Adrenal gland (tissue), 12 donors: ENCODE results near the gene GPR62. TPM values are rescaled to one million over a fixed set of nuclear protein-coding genes. Genes with fewer than 3 reads are reported as not detected.

Experiments
- DNase-seq, 7 donors: peaks; one replicate each; pipeline ENCODE4 v3.0.0-alpha.2; 2019 to 2020
- H3K27ac ChIP-seq, 5 donors: fragments of 200-600 bp; sonication (generic) in 4 of 5; 1 replicate in 3 of 5; 2 replicates in 2 of 5; pipeline versions ENCODE4 v1.5.1 to v1.8.0; 2016 to 2020; ENCODE audit warnings: mild to moderate bottlenecking in 1 of 5
- H3K27me3 ChIP-seq: fragments of 200-600 bp; 2 replicates; pipeline ENCODE4 v1.8.0; 2021
- H3K36me3 ChIP-seq, 2 donors: fragments of 200-600 bp; replicated peaks in 1 of 2; 1 replicate in 1 of 2; 2 replicates in 1 of 2; pipeline versions ENCODE4 v1.5.1 to v1.8.0; 2018 to 2022
- H3K4me1 ChIP-seq, 2 donors: fragments of 200-600 bp; replicated peaks in 1 of 2; 1 replicate in 1 of 2; 2 replicates in 1 of 2; pipeline versions ENCODE4 v1.5.1 to v1.8.0; 2018 to 2021
- H3K4me3 ChIP-seq, 4 donors: fragments of 200-600 bp; sonication (generic) in 3 of 4; one replicate each; pipeline ENCODE4 v1.5.1; 2016 to 2018
- H3K9me3 ChIP-seq, 3 donors: fragments of 200-600 bp; sonication (generic) in 1 of 3; replicated peaks in 1 of 3; 1 replicate in 2 of 3; 2 replicates in 1 of 3; pipeline versions ENCODE4 v1.5.1 to v1.8.0; 2016 to 2021
- CTCF ChIP-seq, 6 experiments: fragments of 450-650 bp in 4 of 6; fragments of 200-600 bp in 2 of 6; sonication (generic) in 1 of 6; IDR thresholded peaks; 1 replicate in 5 of 6; 2 replicates in 1 of 6; pipeline versions ENCODE4 v1.5.1 to v1.8.0; 2016 to 2021; ENCODE audit warnings: antibody characterized with exemption in 6 of 6, mild to moderate bottlenecking in 2 of 6, moderate library complexity in 1 of 6
- POLR2A ChIP-seq, 2 donors: fragments of 450-650 bp; IDR thresholded peaks; one replicate each; pipeline ENCODE4 v1.6.1; 2017; ENCODE audit warnings: antibody characterized with exemption in 2 of 2, mild to moderate bottlenecking in 2 of 2, moderate library complexity in 1 of 2
- WGBS, 4 donors: extraction: QIAGEN DNeasy Blood & Tissue Kit in 2 of 4; methylation state at CpG; one replicate each; pipeline versions ENCODE4 v1.1.5 to v1.1.7; 2013 to 2017; 5-methylcytosine and 5-hydroxymethylcytosine counted together
- intact Hi-C, 2 donors: fragments of 100-400 bp; cut with DNase I; formaldehyde crosslinking; loops; one replicate each; pipeline versions ENCODE4 v1.14.1 to v1.15.0; 2022 to 2023
- polyA plus RNA-seq, 3 donors: library from polyadenylated mRNA; stranded (reverse); fragments of 200-250 nt in 2 of 3; fragments of 350-450 nt in 1 of 3; fragmentation: Illumina TruSeq in 1 of 3; extraction: RNeasy Lipid Tissue Mini Kit (QIAGEN cat#74804) in 1 of 3; gene quantifications; one replicate each; pipeline ENCODE4 v1.2.3, GENCODE V29; 2013 to 2014
- total RNA-seq, 9 donors: library from RNA; depleted of rRNA in 4 of 9; stranded (reverse); fragments of >200 nt in 4 of 9; fragments of 120-200 nt in 1 of 9; fragmentation: NEBNext Ultra II Directional in 1 of 9; extraction: Animal tissue kit (Norgen Biotek cat#: 25700) in 1 of 9; gene quantifications; one replicate each; pipeline versions ENCODE4 v1.1.0 to v1.2.4, GENCODE V29; 2013 to 2023
- donor health status: healthy with polysubstance abuse.
- donor health status: Bipolar disorder and iron deficiency.
- donor health status: DM: yes; HTN: yes; CAD: no.
- donor health status: DM: no; HTN: no; CAD: no.
- donor health status: DM: no; HTN: no; CAD: no.
- donor health status: DM: yes; HTN: yes; CAD: no.

Gene GPR62
- total and polyA plus RNA-seq, 12 donors, result 0.13 to 0.83 (median 0.35) TPM; not detected in 2

GRCh38 chr3:51980253-51980652 lies 25.1 kb downstream of the GPR62 start:
- H3K27me3 ChIP-seq, result no peaks in the 10 kb centered on the region
- peaks cover 31 to 37% of the 10 kb centered on the region in 2 donors for H3K4me1 ChIP-seq
- H3K36me3 ChIP-seq, result no peaks in the 10 kb centered on the region
- TF ChIP-seq CTCF (IDR thresholded peaks at IDR 0.05), result no peak
- no peak for TF ChIP-seq POLR2A (IDR thresholded peaks at IDR 0.05)
- H3K4me3 ChIP-seq, result no peak overlapping the region
- H3K9me3 ChIP-seq, result no peaks in the 10 kb centered on the region
- 98 to 100% (median 99%) methylated on average over 1 to 10 of the region's 10 CpGs for WGBS, 4 donors
- intact Hi-C loops, result no loop called here
- peak overlapping the region in 1 of 5 donors; percentile 37 for H3K27ac ChIP-seq
- no peak for DNase-seq

- H3K4me1 ChIP-seq, result peaks cover 23 to 26% of the 10 kb centered on the region in 2 donors
- H3K27ac ChIP-seq, result peak overlapping the region; percentile 90 to 98 (median 93)
- TF ChIP-seq POLR2A (IDR thresholded peaks at IDR 0.05) (no peak), CTCF (IDR thresholded peaks at IDR 0.05) (peak in 5 of 6 experiments; percentile 39 to 55 (median 49))
- H3K27me3 ChIP-seq, result no peaks in the 10 kb centered on the region
- intact Hi-C loops, result no loop called here
- H3K4me3 ChIP-seq, result peak overlapping the region in 3 of 4 donors; percentile 19 to 39 (median 27)
- WGBS, 4 donors, result 0 to 14% (median 4%) methylated on average over 4 of the region's 4 CpGs
- no peaks in the 10 kb centered on the region for H3K36me3 ChIP-seq
- no peaks in the 10 kb centered on the region for H3K9me3 ChIP-seq
- DNase-seq, result peak in 5 of 7 donors; percentile 40 to 62 (median 56)
Measured at GRCh38 chr3:51982352-51982837, 27.2 kb downstream of the GPR62 start.

GRCh38 chr3:51982838-51983577 lies 27.8 kb downstream of the GPR62 start, which contains the start of gene ACY1:
Gene ACY1, plus strand, starts transcription at chr3:51983535. Its CDS starts 530 bp downstream, at chr3:51984065.
- no peaks in the 10 kb centered on the region for H3K27me3 ChIP-seq
- no peaks in the 10 kb centered on the region for H3K9me3 ChIP-seq
- intact Hi-C loops, result no loop called here
- H3K4me1 ChIP-seq, result peaks cover 23 to 26% of the 10 kb centered on the region in 2 donors
- peak within 1 kb of the TSS; percentile 90 to 98 (median 93) for H3K27ac ChIP-seq
- TF ChIP-seq CTCF (IDR thresholded peaks at IDR 0.05) (no peak), POLR2A (IDR thresholded peaks at IDR 0.05) (peak; percentile 68 to 86)
- peak; percentile 87 to 92 (median 89) for DNase-seq
- H3K36me3 ChIP-seq, result no peaks in the 10 kb centered on the region
- H3K4me3 ChIP-seq, result peak within 1 kb of the TSS in 3 of 4 donors; percentile 19 to 39 (median 27)
- WGBS, 4 donors, result 0 to 1% (median 1%) methylated on average over 21 to 68 of the region's 68 CpGs

- H3K27me3 ChIP-seq, result no peaks in the 10 kb centered on the region
- H3K4me1 ChIP-seq, result peaks cover 23 to 26% of the 10 kb centered on the region in 2 donors
- TF ChIP-seq CTCF (IDR thresholded peaks at IDR 0.05) (no peak), POLR2A (IDR thresholded peaks at IDR 0.05) (no peak)
- no peaks in the 10 kb centered on the region for H3K36me3 ChIP-seq
- H3K4me3 ChIP-seq, result peak overlapping the region in 2 of 4 donors; percentile 19 to 39
- no peak for DNase-seq
- H3K9me3 ChIP-seq, result no peaks in the 10 kb centered on the region
- H3K27ac ChIP-seq, result peak overlapping the region; percentile 90 to 98 (median 93)
- 61 to 67% (median 66%) methylated on average over 21 to 22 of the region's 22 CpGs for WGBS, 4 donors
- intact Hi-C loops, result no loop called here
Measured at GRCh38 chr3:51983578-51984268, 28.5 kb downstream of the GPR62 start.
